Pancreas (tissue), 10 donors: Measurements from ENCODE around the gene ANGPTL5. TPM values are rescaled to one million over a fixed set of nuclear protein-coding genes. Genes with fewer than 3 reads are reported as not detected.

Source experiments
- ATAC-seq, 4 donors: fragments of 200-7000 bp; cut with Tn5 transposase; one replicate each; pipeline versions ENCODE4 v1.8.0 to v1.9.1; 2020; ENCODE audit warnings: mild to moderate bottlenecking in 4 of 4, moderate library complexity in 4 of 4
- DNase-seq, 6 donors: peaks; one replicate each; pipeline ENCODE4 v3.0.0-alpha.2; 2020
- FAIRE-seq: peaks from 2 replicates; lab custom pipeline; 2012; peaks lifted over from hg19 to GRCh38; lab: Jason Lieb, UNC
- H3K27ac ChIP-seq, 4 donors: fragments of 200-600 bp; sonication (generic); 1 replicate in 3 of 4; 2 replicates in 1 of 4; pipeline versions ENCODE4 v1.5.0 to v1.8.0; 2020
- H3K27me3 ChIP-seq, 4 donors: fragments of 200-600 bp; one replicate each; pipeline ENCODE4 v1.8.0; 2021
- H3K36me3 ChIP-seq, 3 donors: fragments of 200-600 bp; sonication (generic) in 1 of 3; one replicate each; pipeline versions ENCODE4 v1.5.0 to v1.8.0; 2020 to 2021
- H3K4me1 ChIP-seq, 3 donors: fragments of 200-600 bp; one replicate each; pipeline ENCODE4 v1.8.0; 2021
- H3K4me3 ChIP-seq, 4 donors: fragments of 200-600 bp; sonication (generic) in 2 of 4; one replicate each; pipeline versions ENCODE4 v1.5.0 to v1.8.0; 2020 to 2021
- H3K9me3 ChIP-seq, 4 donors: fragments of 200-600 bp; one replicate each; pipeline ENCODE4 v1.8.0; 2021
- WGBS, 2 donors: extraction: QIAGEN DNeasy Blood & Tissue Kit; methylation state at CpG; one replicate each; pipeline ENCODE4 v1.1.7; 2013; 5-methylcytosine and 5-hydroxymethylcytosine counted together
- intact Hi-C, 3 donors: fragments of 100-400 bp; cut with DNase I; formaldehyde crosslinking; loops; one replicate each; pipeline versions ENCODE4 v1.11.1 to v1.14.2; 2022
- polyA plus RNA-seq, 2 donors: library from polyadenylated mRNA; stranded (reverse); fragments of 200-250 nt; gene quantifications; one replicate each; pipeline ENCODE4 v1.2.3, GENCODE V29; 2013
- total RNA-seq, 6 donors: library from RNA; stranded (reverse); fragmentation: NEBNext Ultra II Directional in 4 of 6; extraction: Animal tissue kit (Norgen Biotek cat#: 25700) in 4 of 6; gene quantifications; one replicate each; pipeline versions ENCODE4 v1.2.1 to v1.2.4, GENCODE V29; 2021 to 2023
- TF ChIP-seq, protein P1 (sequence below), 4 donors: fragments of 200-600 bp; sonication (generic) in 3 of 4; IDR thresholded peaks; one replicate each; pipeline versions ENCODE4 v1.5.0 to v1.8.0; 2021; ENCODE audit warnings: antibody characterized with exemption in 4 of 4
- donor health status: healthy with polysubstance abuse.
- donor health status: DM: no; HTN: no; CAD: no; lungs with moderate emphysema.
- donor health status: DM: no; HTN: no; CAD: no.
- donor health status: control.
- donor health status: control.
- donor health status: Bipolar disorder and iron deficiency.
- donor health status: DM: yes; HTN: yes; CAD: no.
- donor health status: DM: no; HTN: no; CAD: no.
- donor health status: DM: no; HTN: no; CAD: no.
- donor health status: DM: yes; HTN: yes; CAD: no.

Gene ANGPTL5
- total and polyA plus RNA-seq, 8 donors, result 0.14 to 0.21 TPM; not detected in 6

DNA sequence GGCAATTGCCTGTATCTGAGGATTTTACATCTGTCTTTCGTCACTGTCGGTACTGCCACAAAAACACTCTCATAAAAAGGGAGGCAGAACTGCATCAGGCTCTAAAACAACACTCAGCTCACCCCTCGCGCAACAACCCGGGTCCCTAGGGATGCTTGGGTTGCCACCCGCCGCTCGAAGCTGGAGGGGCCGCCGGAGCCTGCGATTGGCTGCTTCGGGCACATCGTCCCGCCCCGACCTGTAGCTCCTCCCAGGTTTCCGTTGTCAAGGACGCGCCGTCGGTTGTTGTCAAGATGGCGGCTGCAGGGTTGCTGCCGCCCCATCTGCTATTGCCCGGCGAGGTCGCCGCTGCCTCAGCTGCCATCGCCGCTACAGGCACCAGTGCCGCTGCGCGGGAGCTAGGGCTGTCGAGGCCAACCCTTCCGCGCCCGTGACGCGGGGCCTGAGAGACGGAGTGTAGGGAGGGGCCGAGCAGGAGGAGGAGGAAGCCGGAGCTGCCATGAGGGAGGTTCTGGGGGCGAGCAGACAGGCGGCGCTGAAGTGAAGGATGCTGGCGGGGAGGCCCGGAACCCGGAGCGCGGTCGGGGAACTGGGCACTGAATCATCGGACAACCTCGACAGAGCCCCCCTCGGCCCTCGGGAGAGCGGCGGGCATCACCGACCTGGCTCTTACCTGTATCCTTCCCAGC, 1.4 kb downstream of the ANGPTL5 start, which contains the start of gene CEP126:
CEP126 (plus strand) TSS at position 273 of the 689 bp plus-strand sequence; CDS start at position 548, 275 bp downstream.
- Histone ChIP-seq H3K4me1 (no peaks in the 10 kb centered on the region), H3K27ac (peak within 1 kb of the TSS; percentile 17 to 61 (median 55)), H3K4me3 (peak within 1 kb of the TSS; percentile 47 to 75 (median 65)), H3K27me3 (no peaks in the 10 kb centered on the region), H3K36me3 (no peaks in the 10 kb centered on the region), H3K9me3 (no peaks in the 10 kb centered on the region)
- DNase-seq, result peak; percentile 83 to 95 (median 90)
- TF ChIP-seq, protein P1, sequence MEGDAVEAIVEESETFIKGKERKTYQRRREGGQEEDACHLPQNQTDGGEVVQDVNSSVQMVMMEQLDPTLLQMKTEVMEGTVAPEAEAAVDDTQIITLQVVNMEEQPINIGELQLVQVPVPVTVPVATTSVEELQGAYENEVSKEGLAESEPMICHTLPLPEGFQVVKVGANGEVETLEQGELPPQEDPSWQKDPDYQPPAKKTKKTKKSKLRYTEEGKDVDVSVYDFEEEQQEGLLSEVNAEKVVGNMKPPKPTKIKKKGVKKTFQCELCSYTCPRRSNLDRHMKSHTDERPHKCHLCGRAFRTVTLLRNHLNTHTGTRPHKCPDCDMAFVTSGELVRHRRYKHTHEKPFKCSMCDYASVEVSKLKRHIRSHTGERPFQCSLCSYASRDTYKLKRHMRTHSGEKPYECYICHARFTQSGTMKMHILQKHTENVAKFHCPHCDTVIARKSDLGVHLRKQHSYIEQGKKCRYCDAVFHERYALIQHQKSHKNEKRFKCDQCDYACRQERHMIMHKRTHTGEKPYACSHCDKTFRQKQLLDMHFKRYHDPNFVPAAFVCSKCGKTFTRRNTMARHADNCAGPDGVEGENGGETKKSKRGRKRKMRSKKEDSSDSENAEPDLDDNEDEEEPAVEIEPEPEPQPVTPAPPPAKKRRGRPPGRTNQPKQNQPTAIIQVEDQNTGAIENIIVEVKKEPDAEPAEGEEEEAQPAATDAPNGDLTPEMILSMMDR (IDR thresholded peaks at IDR 0.05), result no peak
- intact Hi-C loops, result no loop called here
- peak; percentile 98 to 99 (median 98) for ATAC-seq
- 0 to 1% methylated on average over 56 of the region's 56 CpGs for WGBS, 2 donors
- no peak for FAIRE-seq

DNA sequence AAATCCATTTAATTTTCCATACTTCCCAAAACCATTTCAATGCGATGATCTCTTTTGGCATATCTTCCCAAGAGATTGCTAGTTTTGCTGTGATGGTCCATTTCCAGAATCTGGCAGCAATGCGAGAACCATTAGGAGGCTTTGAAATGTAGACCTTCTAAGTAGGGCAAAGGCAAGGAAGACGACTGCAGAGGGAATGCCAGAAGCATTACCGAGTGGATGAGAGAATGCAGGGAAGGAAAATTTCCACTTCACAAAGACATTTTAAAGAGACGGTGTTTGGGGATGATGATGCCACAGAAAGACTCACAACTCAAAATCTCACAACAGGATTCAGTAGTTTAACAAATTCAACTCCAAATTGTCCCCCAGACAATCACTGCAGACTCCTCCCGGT, 2.0 kb downstream of the ANGPTL5 start:
- peak; percentile 43 for FAIRE-seq
- intact Hi-C loops, result no loop called here
- Histone ChIP-seq H3K4me3 (peak overlapping the region; percentile 47 to 75 (median 65)), H3K27me3 (no peaks in the 10 kb centered on the region), H3K9me3 (no peaks in the 10 kb centered on the region), H3K4me1 (no peaks in the 10 kb centered on the region), H3K27ac (peak overlapping the region in 2 of 4 donors; percentile 53 to 61), H3K36me3 (no peaks in the 10 kb centered on the region)
- no peak for DNase-seq
- WGBS, 2 donors, result 11 to 17% methylated on average over 6 of the region's 6 CpGs
- TF ChIP-seq, protein P1 (IDR thresholded peaks at IDR 0.05), result no peak
- peak in 2 of 4 donors; percentile 2 for ATAC-seq

DNA sequence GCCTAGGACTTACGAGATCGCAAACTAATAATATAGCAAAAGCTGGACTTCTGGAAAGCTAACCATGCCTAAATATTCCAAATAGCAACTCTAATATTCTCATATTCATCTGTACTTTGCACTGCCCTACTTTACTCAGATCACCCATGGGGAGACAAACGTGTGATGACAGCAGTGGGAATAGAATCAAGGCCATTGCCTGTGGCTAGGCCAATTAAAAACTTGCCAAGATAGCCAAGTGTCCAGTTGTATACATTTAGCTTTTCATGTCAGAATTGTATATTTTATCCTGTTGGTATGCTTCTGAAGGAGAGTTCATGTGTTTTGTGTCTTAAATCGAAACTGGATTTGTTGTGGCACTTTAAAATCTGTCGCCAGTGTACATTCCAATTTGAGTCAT, 2.7 kb downstream of the ANGPTL5 start:
- ATAC-seq, result no peak
- Histone ChIP-seq H3K4me1 (no peaks in the 10 kb centered on the region), H3K9me3 (no peaks in the 10 kb centered on the region), H3K27me3 (no peaks in the 10 kb centered on the region), H3K27ac (no peak overlapping the region), H3K4me3 (no peak overlapping the region), H3K36me3 (no peaks in the 10 kb centered on the region)
- TF ChIP-seq, protein P1 (IDR thresholded peaks at IDR 0.05), result no peak
- DNase-seq, result no peak
- no peak for FAIRE-seq
- intact Hi-C loops, result no loop called here
- 70 to 72% methylated on average over 5 of the region's 5 CpGs for WGBS, 2 donors

DNA sequence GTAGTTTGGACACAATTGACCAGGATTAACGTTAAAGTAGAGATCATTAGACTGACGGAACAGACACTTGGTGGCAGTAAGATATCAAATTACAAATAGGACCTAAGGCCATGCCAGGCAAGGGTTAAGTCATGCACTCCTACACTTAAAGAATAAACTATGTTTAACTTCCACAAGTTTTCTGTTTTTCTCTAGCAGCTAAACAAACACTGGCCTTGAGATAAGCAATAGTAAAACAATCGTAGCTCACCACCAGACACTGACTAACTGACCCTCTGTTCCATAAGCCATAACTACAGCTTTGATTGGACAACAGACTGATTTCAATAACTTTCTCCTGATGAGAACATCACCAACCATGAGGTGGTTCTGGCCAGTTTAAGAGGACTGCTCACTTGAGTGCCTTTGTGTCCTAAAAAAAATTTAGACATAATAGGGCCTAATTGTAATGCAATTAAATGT, 3.5 kb downstream of the ANGPTL5 start:
- Histone ChIP-seq H3K4me3 (no peak overlapping the region), H3K9me3 (no peaks in the 10 kb centered on the region), H3K27ac (no peak overlapping the region), H3K27me3 (no peaks in the 10 kb centered on the region), H3K4me1 (no peaks in the 10 kb centered on the region), H3K36me3 (no peaks in the 10 kb centered on the region)
- intact Hi-C loops, result no loop called here
- no peak for ATAC-seq
- TF ChIP-seq, protein P1 (IDR thresholded peaks at IDR 0.05), result no peak
- WGBS, 2 donors, result 17 to 22% methylated on average over 3 of the region's 3 CpGs
- no peak for FAIRE-seq
- DNase-seq, result no peak

DNA sequence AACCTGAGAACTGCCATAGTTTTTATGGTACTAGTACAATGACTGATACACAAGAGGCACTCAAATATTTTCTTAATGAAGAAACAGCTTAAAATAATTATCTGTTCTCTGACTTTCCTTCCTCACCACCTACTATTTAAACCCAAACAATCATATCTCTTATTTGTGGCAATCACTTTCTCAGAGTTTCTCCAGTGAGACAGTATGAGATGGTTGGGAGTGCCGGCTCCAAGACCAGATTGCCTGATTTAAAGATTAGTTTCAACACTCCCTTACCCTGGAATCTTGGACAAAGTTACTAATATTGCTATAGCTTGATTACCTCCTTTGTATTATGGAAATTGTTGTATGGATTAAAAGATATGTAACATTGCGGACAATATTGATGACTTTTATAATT, 7.2 kb downstream of the ANGPTL5 start:
- TF ChIP-seq, protein P1 (IDR thresholded peaks at IDR 0.05), result no peak
- no peaks in the 10 kb centered on the region for H3K9me3 ChIP-seq
- no peaks in the 10 kb centered on the region for H3K27me3 ChIP-seq
- no peaks in the 10 kb centered on the region for H3K4me1 ChIP-seq
- intact Hi-C loops, result no loop called here
- no peak for FAIRE-seq
- ATAC-seq, result no peak
- no peak for DNase-seq
- WGBS, 2 donors, result 72 to 78% methylated on average over 2 of the region's 2 CpGs
- H3K27ac ChIP-seq, result no peak overlapping the region
- H3K36me3 ChIP-seq, result no peaks in the 10 kb centered on the region
- H3K4me3 ChIP-seq, result no peak overlapping the region
